Breast epithelium (tissue), 4 donors: ENCODE data around the gene MTERF4. TPM values are rescaled to one million over a fixed set of nuclear protein-coding genes. Genes with fewer than 3 reads are reported as not detected.

Experiments
- DNase-seq, 2 donors: peaks; one replicate each; pipeline ENCODE4 v3.0.0-alpha.2; 2019; ENCODE audit warnings: low spot score in 2 of 2
- H3K27ac ChIP-seq, 2 donors: fragments of 200-600 bp; sonication (generic) in 1 of 2; one replicate each; pipeline ENCODE4 v1.5.1; 2016 to 2019; ENCODE audit warnings: mild to moderate bottlenecking in 1 of 2
- H3K27me3 ChIP-seq, 2 donors: fragments of 200-600 bp; sonication (generic) in 1 of 2; one replicate each; pipeline versions ENCODE4 v1.5.1 to v1.6.0; 2017 to 2019; ENCODE audit warnings: control low read depth in 1 of 2, mild to moderate bottlenecking in 1 of 2
- H3K36me3 ChIP-seq: fragments of 200-600 bp; one replicate; pipeline ENCODE4 v1.5.1; 2019
- H3K4me1 ChIP-seq, 2 donors: fragments of 200-600 bp; sonication (generic); one replicate each; pipeline ENCODE4 v1.5.1; 2016 to 2019; ENCODE audit warnings: control low read depth in 1 of 2
- H3K4me3 ChIP-seq, 3 donors: fragments of 200-600 bp; sonication (generic); 1 replicate in 2 of 3; 2 replicates in 1 of 3; pipeline ENCODE4 v1.5.1; 2016 to 2019; ENCODE audit warnings: mild to moderate bottlenecking in 3 of 3, moderate library complexity in 2 of 3
- H3K9me3 ChIP-seq, 2 donors: fragments of 200-600 bp; sonication (generic) in 1 of 2; one replicate each; pipeline ENCODE4 v1.5.1; 2016 to 2019; ENCODE audit warnings: control low read depth in 1 of 2
- CTCF ChIP-seq, 3 donors: fragments of 450-650 bp; IDR thresholded peaks; one replicate each; pipeline ENCODE4 v1.5.1; 2016 to 2017; ENCODE audit warnings: antibody characterized with exemption in 3 of 3, mild to moderate bottlenecking in 3 of 3, moderate library complexity in 3 of 3
- POLR2A ChIP-seq: fragments of 450-650 bp; IDR thresholded peaks from one replicate; pipeline ENCODE4 v1.6.1; 2016; ENCODE audit warnings: antibody characterized with exemption, mild to moderate bottlenecking, moderate library complexity
- POLR2AphosphoS5 ChIP-seq, 3 donors: sonication (generic); formaldehyde crosslinking; IDR thresholded peaks; one replicate each; pipeline ENCODE4 v1.6.1; 2017; ENCODE audit warnings: antibody characterized with exemption in 3 of 3
- intact Hi-C: fragments of 100-400 bp; cut with DNase I; formaldehyde crosslinking; loops from one replicate; pipeline ENCODE4 v1.15.1; 2023; ENCODE audit warnings: low total_unique reads
- total RNA-seq, 3 donors: library from RNA; depleted of rRNA; stranded (reverse); fragments of >200 nt; gene quantifications; one replicate each; pipeline ENCODE4 v1.1.0, GENCODE V29; 2016

Gene MTERF4
- total RNA-seq, 3 donors from 2014 or later: 35.7 to 54.6 (median 50.2) TPM

GRCh38 chr2:241068136-241068941 is 33.7 kb downstream of the MTERF4 start:
- H3K4me3 ChIP-seq: no peak overlapping the region
- H3K9me3 ChIP-seq: no peaks in the 10 kb centered on the region
- TF ChIP-seq POLR2A (no peak), POLR2AphosphoS5 (IDR thresholded peaks at IDR 0.05) (no peak), CTCF (IDR thresholded peaks at IDR 0.05) (no peak)
- no peaks in the 10 kb centered on the region for H3K27me3 ChIP-seq
- H3K4me1 ChIP-seq: no peaks in the 10 kb centered on the region
- intact Hi-C loops: no loop called here
- no peak overlapping the region for H3K27ac ChIP-seq
- DNase-seq: no peak
- no peaks in the 10 kb centered on the region for H3K36me3 ChIP-seq

GRCh38 chr2:241067501-241068135 is 34.5 kb downstream of the MTERF4 start:
- intact Hi-C loops: no loop called here
- H3K4me3 ChIP-seq: no peak overlapping the region
- no peak overlapping the region for H3K27ac ChIP-seq
- peak in 1 of 2 donors; percentile 15 for DNase-seq
- H3K36me3 ChIP-seq: no peaks in the 10 kb centered on the region
- H3K4me1 ChIP-seq: peaks cover 0 to 5% of the 10 kb centered on the region in 2 donors
- no peaks in the 10 kb centered on the region for H3K9me3 ChIP-seq
- TF ChIP-seq POLR2A (no peak), POLR2AphosphoS5 (IDR thresholded peaks at IDR 0.05) (no peak), CTCF (IDR thresholded peaks at IDR 0.05) (no peak)
- no peaks in the 10 kb centered on the region for H3K27me3 ChIP-seq

- Histone ChIP-seq H3K4me3 (no peak overlapping the region), H3K36me3 (no peaks in the 10 kb centered on the region), H3K27ac (no peak overlapping the region), H3K9me3 (no peaks in the 10 kb centered on the region), H3K27me3 (no peaks in the 10 kb centered on the region), H3K4me1 (peaks cover 0 to 8% of the 10 kb centered on the region in 2 donors)
- intact Hi-C loops: no loop called here
- peak in 1 of 2 donors; percentile 15 for DNase-seq
- TF ChIP-seq POLR2A (no peak), CTCF (IDR thresholded peaks at IDR 0.05) (no peak), POLR2AphosphoS5 (IDR thresholded peaks at IDR 0.05) (no peak)
Observed at GRCh38 chr2:241066893-241067341, 35.2 kb downstream of the MTERF4 start.

- intact Hi-C loops: no loop called here
- Histone ChIP-seq H3K27me3 (no peaks in the 10 kb centered on the region), H3K36me3 (no peaks in the 10 kb centered on the region), H3K4me3 (no peak overlapping the region), H3K27ac (no peak overlapping the region), H3K9me3 (no peaks in the 10 kb centered on the region), H3K4me1 (peaks cover 0 to 8% of the 10 kb centered on the region in 2 donors)
- no peak for DNase-seq
- TF ChIP-seq POLR2A: no peak
- TF ChIP-seq CTCF (IDR thresholded peaks at IDR 0.05): no peak
- TF ChIP-seq POLR2AphosphoS5 (IDR thresholded peaks at IDR 0.05): no peak
Observed at GRCh38 chr2:241066171-241066892, 35.8 kb downstream of the MTERF4 start.
